ENCODE results near the gene MYO9B. TPM values are rescaled to one million over a fixed set of nuclear protein-coding genes. Genes with fewer than 3 reads are reported as not detected.
"Not testable (repeated sequence)": the region's sequence is repeated elsewhere in the genome, so short reads cannot be mapped to it uniquely, and the experiment has no call there.

The MYO9B gene
- polyA plus RNA-seq, 1 donor = 40.1 TPM

- DNase-seq = no peak
Observed at GRCh38 chr19:17121736-17122293, 46.2 kb downstream of the MYO9B start.

DNA sequence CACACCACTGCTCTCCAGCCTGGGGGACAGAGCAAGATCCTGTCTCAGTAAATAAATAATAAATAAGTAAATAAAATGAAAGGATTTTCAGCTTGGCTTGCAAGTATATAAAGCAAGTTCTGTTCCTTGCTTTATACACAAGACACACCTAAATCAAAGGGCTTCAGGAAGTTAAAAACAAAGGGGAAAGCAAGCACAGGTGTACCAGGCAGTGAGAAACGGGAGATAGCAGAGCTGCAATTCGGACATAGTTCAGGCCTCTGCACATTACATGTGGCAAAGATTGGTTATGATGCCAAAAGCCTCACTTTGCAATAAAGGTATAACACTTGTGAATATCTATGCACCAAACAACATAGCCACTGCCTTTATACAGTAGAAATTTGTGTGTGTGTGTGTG, 47.5 kb downstream of the MYO9B start:
- DNase-seq = no peak

DNA sequence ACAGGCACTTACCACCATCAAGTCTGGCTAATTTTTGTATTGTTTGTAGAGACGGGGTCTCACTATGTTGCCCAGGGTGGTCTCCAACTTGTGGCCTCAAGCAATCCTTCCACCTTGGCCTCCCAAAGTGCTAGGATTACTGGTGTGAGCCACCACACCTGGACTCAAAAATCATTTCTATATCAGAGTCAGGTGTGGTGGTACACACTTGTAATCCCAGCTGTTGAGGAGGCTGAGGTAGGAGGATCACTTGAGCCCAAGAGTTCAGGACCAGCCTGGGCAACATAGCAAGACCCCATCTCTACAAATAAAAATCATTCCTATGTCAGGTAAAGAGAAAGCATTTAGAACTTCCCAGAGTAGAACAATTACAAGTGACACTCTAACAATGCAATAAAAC, 48.4 kb downstream of the MYO9B start:
- no peak for DNase-seq

DNA sequence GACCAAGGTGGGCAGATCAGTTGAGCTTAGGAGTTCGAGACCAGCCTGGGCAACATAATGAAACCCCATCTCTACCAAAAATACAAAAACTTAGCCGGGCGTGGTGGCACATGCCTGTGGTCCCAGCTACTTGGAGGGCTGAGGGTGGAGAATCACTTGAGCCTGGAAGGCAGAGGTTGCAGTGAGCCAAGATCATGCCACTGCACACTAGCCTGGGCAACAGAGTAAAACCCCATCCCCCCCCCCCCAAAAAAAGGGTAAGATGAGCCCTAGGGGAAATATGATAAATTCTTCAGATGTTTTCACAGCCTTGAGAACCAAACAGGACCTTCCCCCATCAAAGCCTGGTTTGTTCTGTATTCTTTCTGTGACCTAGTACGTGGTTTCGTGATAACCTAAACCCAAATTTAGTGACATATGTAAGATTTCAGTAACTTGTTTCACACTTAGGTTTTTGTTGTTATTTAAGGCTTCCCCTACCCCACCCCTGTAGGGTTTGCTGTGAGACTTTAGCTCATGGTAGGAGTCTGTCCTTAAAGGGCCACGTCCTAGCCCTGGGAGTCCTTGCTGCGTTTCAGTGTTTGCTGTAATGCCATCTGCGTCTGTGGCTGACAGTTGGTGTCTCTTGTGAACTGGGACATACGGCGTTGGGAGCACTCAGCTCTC, 49.6 kb downstream of the MYO9B start:
- DNase-seq = no peak

DNA sequence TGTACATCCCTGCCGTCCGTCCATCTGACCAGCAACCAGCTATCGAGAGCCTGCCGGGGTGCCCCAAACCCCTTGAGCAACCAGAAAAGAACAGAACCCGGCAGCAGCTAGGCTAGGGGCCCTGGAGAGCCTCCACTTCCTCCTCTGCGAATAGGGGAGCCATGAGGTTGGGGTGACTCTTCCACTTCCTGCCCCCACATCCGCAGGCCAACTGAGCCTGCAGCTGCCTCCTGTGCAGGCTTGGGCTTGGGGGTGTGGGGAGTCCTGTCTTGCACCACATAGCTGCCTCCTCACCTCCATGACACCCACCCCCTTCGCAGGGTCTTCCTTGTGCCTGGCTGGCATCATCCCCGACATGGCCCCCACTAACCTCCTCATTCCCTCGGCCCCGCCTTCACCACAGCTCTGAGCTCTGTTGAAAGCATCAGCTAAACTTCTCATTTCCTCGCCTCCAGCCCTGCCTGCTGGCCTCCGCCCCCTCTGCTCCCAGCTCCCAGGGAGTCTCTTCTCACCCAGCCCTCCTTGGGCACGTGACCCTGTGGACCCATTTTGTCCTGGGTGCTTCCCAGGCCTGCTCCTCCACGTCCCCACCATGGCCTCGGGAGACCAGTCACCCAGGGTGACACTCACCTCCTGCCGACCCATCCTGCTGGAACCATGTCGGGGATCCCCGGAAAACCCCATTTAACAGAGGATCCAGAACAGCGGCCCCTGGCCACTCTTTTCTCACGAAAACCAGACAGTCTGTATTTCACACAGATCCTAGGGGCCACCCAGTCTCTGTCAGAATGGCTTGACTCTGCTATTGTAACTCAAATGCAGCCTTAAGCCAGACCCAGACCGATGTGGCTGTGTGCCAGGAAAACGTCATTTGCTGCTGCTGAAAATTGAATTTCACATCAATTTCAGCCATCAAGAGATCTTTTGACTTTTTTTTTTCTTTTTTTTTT, 50.4 kb downstream of the MYO9B start:
- peak; percentile 59 for DNase-seq

DNA sequence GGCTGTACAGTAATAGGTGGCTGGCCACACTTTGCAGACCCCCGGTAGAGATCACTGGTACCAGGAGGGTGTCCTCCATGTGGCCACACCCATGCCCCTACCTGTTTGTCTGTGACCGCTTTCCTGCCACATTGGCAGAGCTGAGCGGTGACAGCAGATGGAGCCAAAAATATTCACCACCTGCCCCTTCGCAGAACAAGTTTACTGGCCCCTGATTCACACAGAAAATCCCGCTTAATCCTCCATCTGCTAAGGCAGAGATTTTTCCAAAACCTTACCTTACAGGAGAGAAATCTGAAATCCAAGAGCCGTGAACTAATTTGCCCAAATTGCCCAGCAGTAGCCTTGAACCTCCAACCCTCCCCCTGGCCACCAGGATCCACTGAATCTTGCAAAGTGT, 52.1 kb downstream of the MYO9B start:
- no peak for DNase-seq

DNA sequence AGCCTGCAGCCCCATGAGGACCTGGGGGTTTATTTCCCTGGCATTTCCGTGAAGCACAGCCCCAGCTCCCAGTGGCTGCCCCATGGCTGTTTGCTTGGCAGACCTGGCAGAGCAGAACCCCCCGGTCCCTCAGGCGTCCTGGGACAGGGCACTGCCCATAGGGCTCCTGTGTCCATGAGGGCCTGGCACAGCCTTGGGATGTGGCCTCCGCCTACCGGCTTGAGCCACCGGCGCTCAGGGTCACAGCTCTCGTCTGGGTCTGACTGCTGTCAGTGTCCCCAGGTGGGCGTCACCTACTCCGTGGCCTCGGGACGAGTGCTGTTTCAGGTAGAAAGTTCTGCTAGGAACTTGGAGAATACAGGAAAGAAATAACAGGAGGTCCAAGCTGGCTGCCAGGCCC, 52.8 kb downstream of the MYO9B start:
- DNase-seq = no peak

DNA sequence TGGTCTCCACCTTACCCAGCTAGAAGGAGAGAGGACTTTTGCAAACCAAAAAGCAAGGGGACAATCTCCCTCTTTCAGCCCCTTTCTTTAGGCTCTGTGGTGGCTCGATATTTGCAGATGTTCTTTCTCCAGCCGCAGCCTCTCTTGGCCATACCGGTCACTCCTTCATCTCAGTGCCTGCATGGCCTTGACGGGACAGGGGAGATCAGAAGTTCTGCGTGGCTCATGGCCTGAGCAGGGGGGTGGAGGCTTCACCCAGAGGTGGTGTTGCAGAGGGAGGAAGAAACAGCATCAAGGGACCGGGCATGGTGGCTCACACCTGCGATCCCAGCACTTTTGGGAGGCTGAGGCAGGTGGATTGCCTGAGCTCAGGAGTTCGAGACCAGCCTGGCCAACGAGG, 53.2 kb downstream of the MYO9B start:
- DNase-seq = no peak

- DNase-seq = no peak
Observed at GRCh38 chr19:17129377-17129776, 53.8 kb downstream of the MYO9B start.

- DNase-seq = peak; percentile 94
Observed at GRCh38 chr19:17135001-17135853, 59.6 kb downstream of the MYO9B start.

GRCh38 chr19:17136021-17136420, 60.4 kb downstream of the MYO9B start:
- no peak for DNase-seq

- DNase-seq = no peak
Observed at GRCh38 chr19:17136617-17137016, 61.0 kb downstream of the MYO9B start.

DNA sequence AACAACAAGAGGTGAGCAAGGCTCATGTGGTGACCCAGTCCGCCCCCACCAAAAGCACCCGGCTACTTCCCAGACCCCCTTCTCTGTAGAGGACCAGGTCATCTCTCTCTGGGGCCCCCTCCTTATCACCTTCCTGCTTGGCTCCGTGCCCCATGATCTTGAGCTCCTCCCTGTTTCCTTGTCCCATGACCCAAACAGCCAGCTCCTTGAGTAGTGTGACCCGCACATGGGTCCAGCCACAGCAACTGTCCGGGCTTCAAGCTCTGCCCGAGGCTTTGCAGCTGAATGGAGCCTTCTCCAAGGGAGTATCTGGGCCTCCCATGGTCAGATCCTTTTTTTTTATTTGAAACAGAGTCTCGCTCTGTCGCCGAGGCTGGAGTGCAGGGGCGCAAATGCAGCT, 61.8 kb downstream of the MYO9B start:
- no peak for DNase-seq

GRCh38 chr19:17138052-17138846, 62.7 kb downstream of the MYO9B start:
- not testable (repeated sequence) for DNase-seq

DNA sequence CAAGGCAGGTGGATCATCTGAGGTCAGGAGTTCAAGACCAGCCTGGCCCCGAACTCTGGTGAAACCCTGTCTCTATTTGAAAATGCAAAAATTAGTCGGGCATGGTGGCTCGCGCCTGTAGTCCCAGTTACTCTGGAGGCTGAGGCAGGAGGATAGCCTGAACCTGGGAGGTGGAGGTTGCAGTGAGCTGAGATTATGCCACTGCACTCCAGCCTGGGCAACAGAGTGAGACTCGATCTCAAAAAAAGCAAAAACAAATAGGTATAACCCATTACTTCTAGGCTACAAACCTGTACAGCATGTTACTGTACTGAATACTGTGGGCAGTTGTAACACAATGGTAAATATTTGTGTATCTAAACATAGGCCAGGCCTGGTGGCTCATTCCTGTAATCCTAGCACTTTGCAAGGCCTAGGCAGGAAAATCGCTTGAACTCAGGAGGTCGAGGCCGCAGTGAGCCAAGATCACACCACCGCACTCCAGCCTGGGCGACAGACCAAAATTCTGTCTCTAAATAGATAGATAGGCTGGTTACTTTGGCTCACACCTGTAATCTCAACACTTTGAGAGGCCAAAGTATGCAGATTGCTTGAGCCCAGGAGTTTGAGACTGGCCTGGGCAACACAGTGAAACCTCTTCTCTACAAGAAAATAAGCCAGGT, 63.5 kb downstream of the MYO9B start:
- DNase-seq = no peak

DNA sequence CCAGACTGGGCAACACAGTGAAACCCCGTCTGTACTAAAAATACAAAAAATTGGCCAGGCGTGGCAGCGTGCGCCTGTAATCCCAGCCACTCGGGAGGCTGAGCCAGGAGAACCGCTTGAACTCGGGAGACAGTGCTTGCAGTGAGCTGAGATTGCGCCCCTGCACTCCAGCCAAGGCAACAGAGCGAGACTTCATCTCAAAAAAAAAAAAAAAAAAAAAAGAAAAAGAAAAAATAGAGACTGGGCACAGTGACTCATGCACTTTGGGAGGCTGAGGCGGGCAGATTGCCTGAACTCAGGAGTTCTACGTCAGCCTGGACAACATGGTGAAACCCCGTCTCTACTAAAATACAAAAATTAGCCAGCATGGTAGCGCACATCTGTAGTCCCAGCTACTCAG, 69.2 kb downstream of the MYO9B start:
- not testable (repeated sequence) for DNase-seq

DNA sequence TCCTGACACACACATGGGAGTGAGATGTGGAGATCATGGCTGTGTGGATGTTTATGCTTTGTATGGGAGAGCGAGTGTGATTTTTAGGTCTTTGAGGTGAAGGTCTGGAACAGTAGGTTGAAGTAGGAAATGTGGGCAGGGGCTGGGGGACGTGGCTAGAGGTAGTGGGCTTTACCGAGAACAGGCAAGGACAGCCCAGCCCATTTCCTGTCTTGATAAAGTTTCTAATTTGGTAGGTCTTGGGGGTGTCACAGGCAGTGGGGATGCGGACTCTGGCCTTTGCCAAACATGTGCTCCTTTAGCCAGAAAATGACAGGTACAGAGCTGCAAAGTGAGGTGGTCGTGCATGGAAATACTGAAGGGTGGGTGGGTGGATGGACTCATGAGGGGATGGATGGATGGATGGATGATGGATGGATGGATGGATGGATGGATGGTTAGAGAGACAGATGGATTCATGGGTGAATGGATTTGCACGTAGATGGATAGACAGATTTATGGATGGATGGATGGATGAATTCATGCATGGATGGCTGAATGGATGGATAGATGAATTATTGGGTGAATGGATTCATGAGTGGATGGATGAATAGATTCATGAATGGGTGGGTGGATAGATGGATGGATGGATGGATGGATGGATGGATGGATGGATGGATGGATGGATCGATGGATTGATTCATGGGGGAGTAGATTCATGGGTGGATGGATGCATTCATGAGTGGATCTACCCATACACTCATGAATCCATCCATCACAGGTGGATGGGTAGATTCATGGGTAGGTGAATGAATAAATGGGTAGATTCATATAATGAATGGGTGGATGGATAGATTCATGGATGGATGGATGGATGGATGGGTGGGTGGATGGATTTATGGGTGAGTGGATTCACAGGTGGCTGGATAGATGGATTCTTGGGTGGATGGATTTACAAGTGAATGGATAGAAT, 70.2 kb downstream of the MYO9B start:
- no peak for DNase-seq

GRCh38 chr19:17148130-17148529, 72.6 kb downstream of the MYO9B start:
- DNase-seq = no peak

GRCh38 chr19:17149393-17150135, 74.0 kb downstream of the MYO9B start:
- DNase-seq = no peak

Data from hindlimb muscle (tissue), 1 donor.